Natural killer cell (primary cell): ENCODE data around the gene BTBD7. TPM values are rescaled to one million over a fixed set of nuclear protein-coding genes. Genes with fewer than 3 reads are reported as not detected.

Experiments used
- ATAC-seq, 3 donors: fragments of 150-1000 bp in 2 of 3; fragments of 200-7000 bp in 1 of 3; cut with Tn5 transposase; 1 replicate in 1 of 3; 2 replicates in 2 of 3; pipeline ENCODE4 v1.10.0; 2021; ENCODE audit warnings: mild to moderate bottlenecking in 2 of 3, moderate library complexity in 2 of 3
- DNase-seq, 2 donors: peaks; one replicate each; pipeline versions ENCODE4 v3.0.0 to v3.0.0-alpha.2; 2013 to 2021; ENCODE audit warnings: mixed read lengths in 1 of 2
- H3K27ac ChIP-seq: one replicate; pipeline ENCODE4 v1.5.1; 2013; ENCODE audit warnings: mild to moderate bottlenecking, low read length
- H3K27me3 ChIP-seq: one replicate; pipeline ENCODE4 v1.6.1; 2013; ENCODE audit warnings: low read length; ENCODE audit not compliant: control insufficient read depth, insufficient read depth
- H3K36me3 ChIP-seq: one replicate; pipeline ENCODE4 v1.6.1; 2013; ENCODE audit warnings: low read length; ENCODE audit not compliant: control insufficient read depth, insufficient read depth
- H3K4me1 ChIP-seq: one replicate; pipeline ENCODE4 v1.6.1; 2013; ENCODE audit warnings: low read length; ENCODE audit not compliant: control insufficient read depth, insufficient read depth
- H3K4me3 ChIP-seq: one replicate; pipeline ENCODE4 v1.5.1; 2013; ENCODE audit warnings: low read length
- H3K9me3 ChIP-seq: one replicate; pipeline ENCODE4 v1.6.1; 2013; ENCODE audit warnings: low read length; ENCODE audit not compliant: control insufficient read depth, insufficient read depth
- H3K27ac Mint-ChIP-seq, 2 donors: one replicate each; pipeline ENCODE4 v1.8.0; 2022; ENCODE audit warnings: mild to moderate bottlenecking in 2 of 2, mixed read lengths in 2 of 2, moderate library complexity in 1 of 2
- H3K27me3 Mint-ChIP-seq, 2 donors: one replicate each; pipeline ENCODE4 v1.8.0; 2022; ENCODE audit warnings: low read depth in 2 of 2, mixed read lengths in 2 of 2
- H3K36me3 Mint-ChIP-seq: one replicate; pipeline ENCODE4 v1.8.0; 2022; ENCODE audit warnings: mixed read lengths
- H3K4me1 Mint-ChIP-seq, 2 donors: one replicate each; pipeline ENCODE4 v1.8.0; 2022; ENCODE audit warnings: mixed read lengths in 2 of 2
- H3K4me3 Mint-ChIP-seq: one replicate; pipeline ENCODE4 v1.8.0; 2022; ENCODE audit warnings: mild to moderate bottlenecking, moderate library complexity, mixed read lengths
- H3K9me3 Mint-ChIP-seq, 2 donors: one replicate each; pipeline ENCODE4 v1.8.0; 2022; ENCODE audit warnings: mixed read lengths in 2 of 2
- WGBS: methylation state at CpG from one replicate; pipeline ENCODE4 v1.1.7; 2013; ENCODE audit warnings: missing lambda C conversion rate; ENCODE audit not compliant: insufficient coverage; 5-methylcytosine and 5-hydroxymethylcytosine counted together
- intact Hi-C: fragments of 100-400 bp; cut with micrococcal nuclease; formaldehyde crosslinking; loops from one replicate; pipeline ENCODE4 v1.14.2; 2022
- total RNA-seq, 4 donors: library from RNA; stranded (reverse); fragments of 120-200 nt in 1 of 4; gene quantifications; one replicate each; pipeline versions ENCODE4 v1.2.3 to v1.2.4, GENCODE V29; 2013 to 2022
- TF ChIP-seq, protein P1 (sequence below): fragments of 200-600 bp; IDR thresholded peaks from one replicate; pipeline ENCODE4 v1.8.0; 2022; ENCODE audit warnings: antibody characterized with exemption

BTBD7 gene
- total RNA-seq, 3 donors from 2014 or later (not counting 1 experiment from before 2014, with no cell fraction given): 32.6 to 41.4 (median 38.7) TPM

DNA sequence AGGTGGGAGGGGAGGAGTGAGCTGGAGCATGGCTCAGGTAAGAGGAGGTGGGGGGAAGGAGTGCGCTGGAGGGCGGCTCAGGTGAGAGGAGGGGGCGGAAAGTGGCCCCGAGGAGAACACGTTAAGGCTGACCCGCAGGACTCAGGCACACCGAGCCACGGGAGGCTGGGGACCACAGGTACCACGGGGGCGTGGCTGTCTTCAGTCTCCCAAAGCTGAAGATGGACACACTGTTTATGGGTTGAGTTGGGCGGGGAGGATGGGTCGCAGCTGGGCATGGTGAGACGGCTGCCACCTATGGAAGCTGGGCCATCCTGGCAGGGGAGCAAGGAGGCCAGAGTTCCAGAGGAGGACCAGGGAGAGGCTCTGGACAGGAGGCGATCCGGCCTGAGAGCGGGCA lies 102.3 kb downstream of the BTBD7 start:
- ATAC-seq: no peak
- peak overlapping the region; percentile 49 for H3K4me3 Mint-ChIP-seq

DNA sequence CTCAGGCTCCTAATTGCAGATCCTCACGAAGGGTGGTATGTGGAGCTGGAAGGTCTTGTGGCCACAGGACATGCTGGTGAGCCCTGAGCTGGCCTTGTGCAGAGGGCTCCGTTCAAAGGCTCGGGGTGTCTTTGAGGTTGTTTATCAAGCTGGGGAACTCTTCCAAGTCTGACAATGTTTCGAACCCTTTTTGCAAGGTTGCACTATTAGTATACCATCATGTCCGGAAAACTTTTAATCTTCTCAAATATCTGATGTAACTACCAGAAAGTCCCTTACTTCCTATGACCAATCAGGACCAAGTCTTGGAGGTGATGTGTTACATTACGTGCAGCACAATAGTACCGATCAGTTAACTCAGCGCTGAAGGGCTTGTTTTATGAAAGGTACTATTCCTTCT lies 104.3 kb downstream of the BTBD7 start:
- H3K4me1 Mint-ChIP-seq: peaks cover 16 to 17% of the 10 kb centered on the region in 2 donors
- no peak for DNase-seq
- H3K27me3 Mint-ChIP-seq: peaks cover 11 to 24% of the 10 kb centered on the region in 2 donors
- Histone ChIP-seq H3K36me3 (peaks cover 35% of the 10 kb centered on the region), H3K4me3 (no peak overlapping the region), H3K27ac (no peak overlapping the region), H3K4me1 (no peaks in the 10 kb centered on the region), H3K9me3 (no peaks in the 10 kb centered on the region), H3K27me3 (no peaks in the 10 kb centered on the region)
- ATAC-seq: no peak
- TF ChIP-seq, protein P1, sequence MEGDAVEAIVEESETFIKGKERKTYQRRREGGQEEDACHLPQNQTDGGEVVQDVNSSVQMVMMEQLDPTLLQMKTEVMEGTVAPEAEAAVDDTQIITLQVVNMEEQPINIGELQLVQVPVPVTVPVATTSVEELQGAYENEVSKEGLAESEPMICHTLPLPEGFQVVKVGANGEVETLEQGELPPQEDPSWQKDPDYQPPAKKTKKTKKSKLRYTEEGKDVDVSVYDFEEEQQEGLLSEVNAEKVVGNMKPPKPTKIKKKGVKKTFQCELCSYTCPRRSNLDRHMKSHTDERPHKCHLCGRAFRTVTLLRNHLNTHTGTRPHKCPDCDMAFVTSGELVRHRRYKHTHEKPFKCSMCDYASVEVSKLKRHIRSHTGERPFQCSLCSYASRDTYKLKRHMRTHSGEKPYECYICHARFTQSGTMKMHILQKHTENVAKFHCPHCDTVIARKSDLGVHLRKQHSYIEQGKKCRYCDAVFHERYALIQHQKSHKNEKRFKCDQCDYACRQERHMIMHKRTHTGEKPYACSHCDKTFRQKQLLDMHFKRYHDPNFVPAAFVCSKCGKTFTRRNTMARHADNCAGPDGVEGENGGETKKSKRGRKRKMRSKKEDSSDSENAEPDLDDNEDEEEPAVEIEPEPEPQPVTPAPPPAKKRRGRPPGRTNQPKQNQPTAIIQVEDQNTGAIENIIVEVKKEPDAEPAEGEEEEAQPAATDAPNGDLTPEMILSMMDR: no peak
- H3K27ac Mint-ChIP-seq: no peak overlapping the region
- H3K9me3 Mint-ChIP-seq: no peaks in the 10 kb centered on the region
- intact Hi-C loops: no loop called here
- WGBS: 98% methylated on average over 8 of the region's 8 CpGs
- peaks cover 15% of the 10 kb centered on the region for H3K36me3 Mint-ChIP-seq
- no peak overlapping the region for H3K4me3 Mint-ChIP-seq

More for the DNA sequence above, 102.3 kb downstream of the BTBD7 start:
- peaks cover 11 to 24% of the 10 kb centered on the region in 2 donors for H3K27me3 Mint-ChIP-seq
- Histone ChIP-seq H3K4me1 (no peaks in the 10 kb centered on the region), H3K9me3 (no peaks in the 10 kb centered on the region), H3K27ac (no peak overlapping the region), H3K27me3 (no peaks in the 10 kb centered on the region), H3K36me3 (peaks cover 25% of the 10 kb centered on the region), H3K4me3 (no peak overlapping the region)
- TF ChIP-seq, protein P1: no peak
- no peak for DNase-seq
- H3K27ac Mint-ChIP-seq: no peak overlapping the region
- WGBS: 96% methylated on average over 16 of the region's 16 CpGs
- H3K9me3 Mint-ChIP-seq: no peaks in the 10 kb centered on the region
- peaks cover 15% of the 10 kb centered on the region for H3K36me3 Mint-ChIP-seq
- intact Hi-C loops: no loop called here
- H3K4me1 Mint-ChIP-seq: peaks cover 16 to 17% of the 10 kb centered on the region in 2 donors

DNA sequence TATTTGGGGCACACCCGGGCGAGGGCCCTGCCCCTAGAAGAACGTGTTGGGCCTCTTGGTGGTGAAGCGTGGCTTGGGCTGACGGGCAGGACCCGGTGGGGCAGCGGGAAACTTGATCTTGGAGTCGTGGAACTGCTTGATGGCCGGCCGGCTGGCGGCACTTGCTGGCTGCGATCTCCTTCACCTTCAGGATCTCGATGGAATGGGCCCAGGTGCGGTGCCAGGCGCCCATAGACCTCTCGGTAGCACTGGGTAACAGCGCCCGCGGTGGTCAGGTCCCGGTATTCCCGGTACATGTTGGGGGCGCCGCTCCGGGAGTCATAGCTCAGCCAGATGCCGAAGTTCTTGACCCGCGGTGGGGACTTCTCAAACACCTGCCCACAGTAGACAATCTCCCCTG lies 109.3 kb downstream of the BTBD7 start:
- Histone ChIP-seq H3K27ac (no peak overlapping the region), H3K9me3 (no peaks in the 10 kb centered on the region), H3K27me3 (no peaks in the 10 kb centered on the region), H3K4me3 (no peak overlapping the region), H3K36me3 (peaks cover 59% of the 10 kb centered on the region), H3K4me1 (no peaks in the 10 kb centered on the region)
- Mint-ChIP-seq H3K36me3 (peaks cover 15% of the 10 kb centered on the region), H3K4me1 (no peaks in the 10 kb centered on the region), H3K27ac (no peak overlapping the region), H3K27me3 (no peaks in the 10 kb centered on the region), H3K4me3 (no peak overlapping the region), H3K9me3 (no peaks in the 10 kb centered on the region)
- ATAC-seq (no peak), DNase-seq (no peak)
- WGBS: 98% methylated on average over 27 of the region's 27 CpGs
- TF ChIP-seq, protein P1: no peak
- intact Hi-C loops: no loop called here

DNA sequence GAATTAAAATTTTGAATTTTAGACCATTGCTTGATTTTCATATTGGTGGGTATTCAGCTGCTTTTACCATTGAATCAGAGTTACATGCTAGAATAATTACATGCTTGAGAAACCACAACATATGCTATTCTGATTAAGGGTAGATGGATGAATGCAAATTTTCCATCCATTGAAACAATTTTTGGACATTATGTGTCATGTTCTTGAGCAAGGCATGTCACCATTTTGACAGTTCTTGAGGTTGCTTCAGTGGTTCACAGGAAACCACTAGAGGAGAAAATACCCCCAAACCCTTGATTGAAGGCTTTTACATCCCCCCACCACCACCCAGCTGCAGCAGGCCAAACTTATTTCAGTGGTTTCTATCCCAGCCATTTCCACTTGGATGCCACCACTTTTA lies 112.3 kb downstream of the BTBD7 start:
- Mint-ChIP-seq H3K27ac (no peak overlapping the region), H3K4me1 (no peaks in the 10 kb centered on the region)

More for the DNA sequence above, 112.3 kb downstream of the BTBD7 start:
- H3K36me3 Mint-ChIP-seq: peaks cover 7% of the 10 kb centered on the region
- TF ChIP-seq, protein P1: no peak
- no peaks in the 10 kb centered on the region for H3K27me3 ChIP-seq
- H3K36me3 ChIP-seq: peaks cover 60% of the 10 kb centered on the region
- H3K9me3 ChIP-seq: no peaks in the 10 kb centered on the region
- no peaks in the 10 kb centered on the region for H3K9me3 Mint-ChIP-seq
- H3K4me3 ChIP-seq: no peak overlapping the region
- H3K27me3 Mint-ChIP-seq: no peaks in the 10 kb centered on the region
- no peak overlapping the region for H3K27ac ChIP-seq
- no peak overlapping the region for H3K4me3 Mint-ChIP-seq
- ATAC-seq (no peak), DNase-seq (no peak)
- intact Hi-C loops: no loop called here
- no peaks in the 10 kb centered on the region for H3K4me1 ChIP-seq
